Natural killer cell (primary cell): Measurements from ENCODE around the gene DIPK1B. TPM values are rescaled to one million over a fixed set of nuclear protein-coding genes. Genes with fewer than 3 reads are reported as not detected.

Experiments used
- ATAC-seq, 3 donors: fragments of 150-1000 bp in 2 of 3; fragments of 200-7000 bp in 1 of 3; cut with Tn5 transposase; 1 replicate in 1 of 3; 2 replicates in 2 of 3; pipeline ENCODE4 v1.10.0; 2021; ENCODE audit warnings: mild to moderate bottlenecking in 2 of 3, moderate library complexity in 2 of 3
- DNase-seq, 2 donors: peaks; one replicate each; pipeline versions ENCODE4 v3.0.0 to v3.0.0-alpha.2; 2013 to 2021; ENCODE audit warnings: mixed read lengths in 1 of 2
- H3K27ac ChIP-seq: one replicate; pipeline ENCODE4 v1.5.1; 2013; ENCODE audit warnings: mild to moderate bottlenecking, low read length
- H3K27me3 ChIP-seq: one replicate; pipeline ENCODE4 v1.6.1; 2013; ENCODE audit warnings: low read length; ENCODE audit not compliant: control insufficient read depth, insufficient read depth
- H3K36me3 ChIP-seq: one replicate; pipeline ENCODE4 v1.6.1; 2013; ENCODE audit warnings: low read length; ENCODE audit not compliant: control insufficient read depth, insufficient read depth
- H3K4me1 ChIP-seq: one replicate; pipeline ENCODE4 v1.6.1; 2013; ENCODE audit warnings: low read length; ENCODE audit not compliant: control insufficient read depth, insufficient read depth
- H3K4me3 ChIP-seq: one replicate; pipeline ENCODE4 v1.5.1; 2013; ENCODE audit warnings: low read length
- H3K9me3 ChIP-seq: one replicate; pipeline ENCODE4 v1.6.1; 2013; ENCODE audit warnings: low read length; ENCODE audit not compliant: control insufficient read depth, insufficient read depth
- H3K27ac Mint-ChIP-seq, 2 donors: one replicate each; pipeline ENCODE4 v1.8.0; 2022; ENCODE audit warnings: mild to moderate bottlenecking in 2 of 2, mixed read lengths in 2 of 2, moderate library complexity in 1 of 2
- H3K27me3 Mint-ChIP-seq, 2 donors: one replicate each; pipeline ENCODE4 v1.8.0; 2022; ENCODE audit warnings: low read depth in 2 of 2, mixed read lengths in 2 of 2
- H3K36me3 Mint-ChIP-seq: one replicate; pipeline ENCODE4 v1.8.0; 2022; ENCODE audit warnings: mixed read lengths
- H3K4me1 Mint-ChIP-seq, 2 donors: one replicate each; pipeline ENCODE4 v1.8.0; 2022; ENCODE audit warnings: mixed read lengths in 2 of 2
- H3K4me3 Mint-ChIP-seq: one replicate; pipeline ENCODE4 v1.8.0; 2022; ENCODE audit warnings: mild to moderate bottlenecking, moderate library complexity, mixed read lengths
- H3K9me3 Mint-ChIP-seq, 2 donors: one replicate each; pipeline ENCODE4 v1.8.0; 2022; ENCODE audit warnings: mixed read lengths in 2 of 2
- CTCF ChIP-seq: fragments of 200-600 bp; IDR thresholded peaks from one replicate; pipeline ENCODE4 v1.8.0; 2022; ENCODE audit warnings: antibody characterized with exemption
- WGBS: methylation state at CpG from one replicate; pipeline ENCODE4 v1.1.7; 2013; ENCODE audit warnings: missing lambda C conversion rate; ENCODE audit not compliant: insufficient coverage; 5-methylcytosine and 5-hydroxymethylcytosine counted together
- intact Hi-C: fragments of 100-400 bp; cut with micrococcal nuclease; formaldehyde crosslinking; loops from one replicate; pipeline ENCODE4 v1.14.2; 2022
- total RNA-seq, 4 donors: library from RNA; stranded (reverse); fragments of 120-200 nt in 1 of 4; gene quantifications; one replicate each; pipeline versions ENCODE4 v1.2.3 to v1.2.4, GENCODE V29; 2013 to 2022

The DIPK1B gene
- total RNA-seq, 3 donors from 2014 or later (not counting 1 experiment from before 2014, with no cell fraction given) = 0.31 to 0.39 TPM; not detected in 1

GRCh38 chr9:136717399-136717798 is 5.0 kb downstream of the DIPK1B start:
- Mint-ChIP-seq H3K9me3 (no peaks in the 10 kb centered on the region), H3K4me3 (no peak overlapping the region), H3K4me1 (no peaks in the 10 kb centered on the region), H3K36me3 (no peaks in the 10 kb centered on the region), H3K27me3 (peaks cover 7 to 12% of the 10 kb centered on the region in 2 donors), H3K27ac (no peak overlapping the region)
- intact Hi-C loops = no loop called here
- Histone ChIP-seq H3K9me3 (no peaks in the 10 kb centered on the region), H3K4me3 (no peak overlapping the region), H3K36me3 (peaks cover 5% of the 10 kb centered on the region), H3K4me1 (peaks cover 18% of the 10 kb centered on the region), H3K27me3 (peaks cover 14% of the 10 kb centered on the region), H3K27ac (no peak overlapping the region)
- DNase-seq = no peak
- no peak for TF ChIP-seq CTCF
- WGBS = 87% methylated on average over 16 of the region's 16 CpGs
- ATAC-seq = no peak

GRCh38 chr9:136718345-136719194 is 6.2 kb downstream of the DIPK1B start:
- Histone ChIP-seq H3K4me3 (no peak overlapping the region), H3K4me1 (peaks cover 10% of the 10 kb centered on the region), H3K36me3 (peaks cover 16% of the 10 kb centered on the region), H3K9me3 (no peaks in the 10 kb centered on the region), H3K27ac (no peak overlapping the region), H3K27me3 (peaks cover 7% of the 10 kb centered on the region)
- ATAC-seq (peak in 1 of 3 donors; percentile 2), DNase-seq (no peak)
- peaks cover 7 to 10% of the 10 kb centered on the region in 2 donors for H3K27me3 Mint-ChIP-seq
- TF ChIP-seq CTCF = no peak
- H3K36me3 Mint-ChIP-seq = no peaks in the 10 kb centered on the region
- intact Hi-C loops = no loop called here
- H3K9me3 Mint-ChIP-seq = no peaks in the 10 kb centered on the region
- WGBS = 68% methylated on average over 20 of the region's 20 CpGs
- no peak overlapping the region for H3K4me3 Mint-ChIP-seq
- H3K27ac Mint-ChIP-seq = no peak overlapping the region
- H3K4me1 Mint-ChIP-seq = peaks cover 0 to 1% of the 10 kb centered on the region in 2 donors

- ATAC-seq = peak in 1 of 3 donors; percentile 57
- Mint-ChIP-seq H3K4me3 (no peak overlapping the region), H3K36me3 (no peaks in the 10 kb centered on the region), H3K27me3 (peaks cover 5 to 7% of the 10 kb centered on the region in 2 donors), H3K27ac (no peak overlapping the region), H3K9me3 (no peaks in the 10 kb centered on the region), H3K4me1 (peaks cover 3 to 9% of the 10 kb centered on the region in 2 donors)
- TF ChIP-seq CTCF = no peak
- H3K4me3 ChIP-seq = no peak overlapping the region
- H3K27ac ChIP-seq = no peak overlapping the region
- peak in 1 of 2 donors; percentile 60 for DNase-seq
- no peaks in the 10 kb centered on the region for H3K9me3 ChIP-seq
- peaks cover 3% of the 10 kb centered on the region for H3K27me3 ChIP-seq
- H3K36me3 ChIP-seq = peaks cover 21% of the 10 kb centered on the region
- intact Hi-C loops = no loop called here
- WGBS = 55% methylated on average over 24 of the region's 24 CpGs
- H3K4me1 ChIP-seq = peaks cover 10% of the 10 kb centered on the region
Measured at GRCh38 chr9:136719195-136719880, 7.0 kb downstream of the DIPK1B start.
